ENCODE measurements around the gene H1-8.

DNA sequence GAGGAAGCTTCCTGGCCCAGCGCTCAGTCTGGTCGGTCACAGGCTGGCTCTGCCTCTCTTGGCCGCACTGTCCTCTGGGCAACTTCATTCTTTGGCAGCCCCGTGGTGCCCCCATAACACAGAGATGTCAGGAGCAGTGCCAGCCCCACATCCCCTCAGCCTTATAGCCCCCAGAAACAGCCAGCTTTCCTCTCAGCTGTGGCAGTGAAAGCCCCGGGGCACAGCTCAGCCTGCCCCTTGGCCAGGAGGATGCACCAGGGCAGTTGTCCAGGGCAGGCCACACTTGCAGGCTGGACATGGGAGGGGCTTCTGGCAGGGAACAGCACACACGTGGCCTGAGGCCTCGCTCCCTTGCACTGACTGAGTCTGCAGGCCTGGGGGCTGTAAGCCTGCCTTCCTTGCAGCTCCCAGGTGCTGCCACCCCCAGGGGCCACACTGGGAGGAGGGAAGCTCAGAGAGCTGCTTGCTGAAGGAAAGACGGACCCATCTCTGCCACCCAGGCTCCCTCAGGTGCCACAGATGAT lies 24.9 kb upstream of the H1-8 start:
- no peak for TF ChIP-seq POLR2AphosphoS5 (IDR thresholded peaks at IDR 0.05; ENCODE audit: low read depth, low read length)
- no peak for TF ChIP-seq REST (IDR thresholded peaks at IDR 0.05; ENCODE audit: low read depth)
- no peak for TF ChIP-seq ZNF274 (IDR thresholded peaks at IDR 0.05; ENCODE audit: low read depth, low read length)
- TF ChIP-seq CBX3 (IDR thresholded peaks at IDR 0.05; ENCODE audit: low read depth) = no peak
- TF ChIP-seq POLR2A (IDR thresholded peaks at IDR 0.05; ENCODE audit: borderline replicate concordance, extremely low read depth, insufficient read depth, insufficient read length) = no peak
- TF ChIP-seq EZH2 (IDR thresholded peaks at IDR 0.05) = no peak
- TF ChIP-seq, protein P1, sequence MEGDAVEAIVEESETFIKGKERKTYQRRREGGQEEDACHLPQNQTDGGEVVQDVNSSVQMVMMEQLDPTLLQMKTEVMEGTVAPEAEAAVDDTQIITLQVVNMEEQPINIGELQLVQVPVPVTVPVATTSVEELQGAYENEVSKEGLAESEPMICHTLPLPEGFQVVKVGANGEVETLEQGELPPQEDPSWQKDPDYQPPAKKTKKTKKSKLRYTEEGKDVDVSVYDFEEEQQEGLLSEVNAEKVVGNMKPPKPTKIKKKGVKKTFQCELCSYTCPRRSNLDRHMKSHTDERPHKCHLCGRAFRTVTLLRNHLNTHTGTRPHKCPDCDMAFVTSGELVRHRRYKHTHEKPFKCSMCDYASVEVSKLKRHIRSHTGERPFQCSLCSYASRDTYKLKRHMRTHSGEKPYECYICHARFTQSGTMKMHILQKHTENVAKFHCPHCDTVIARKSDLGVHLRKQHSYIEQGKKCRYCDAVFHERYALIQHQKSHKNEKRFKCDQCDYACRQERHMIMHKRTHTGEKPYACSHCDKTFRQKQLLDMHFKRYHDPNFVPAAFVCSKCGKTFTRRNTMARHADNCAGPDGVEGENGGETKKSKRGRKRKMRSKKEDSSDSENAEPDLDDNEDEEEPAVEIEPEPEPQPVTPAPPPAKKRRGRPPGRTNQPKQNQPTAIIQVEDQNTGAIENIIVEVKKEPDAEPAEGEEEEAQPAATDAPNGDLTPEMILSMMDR (IDR thresholded peaks at IDR 0.05 in 2 of 3, conservative IDR thresholded peaks at IDR 0.05 in 1 of 3; ENCODE audit: borderline replicate concordance in 1 of 3, insufficient read depth in 1 of 3, low read depth in 2 of 3, low read length in 2 of 3) = no peak
- TF ChIP-seq FOSL1 (IDR thresholded peaks at IDR 0.05; ENCODE audit: low read depth) = no peak
- TF ChIP-seq CEBPB (IDR thresholded peaks at IDR 0.05; ENCODE audit: low read depth) = no peak
- TF ChIP-seq ELF1 (IDR thresholded peaks at IDR 0.05; ENCODE audit: borderline replicate concordance, low read depth) = no peak
- TF ChIP-seq MAX (IDR thresholded peaks at IDR 0.05) = no peak
